GM12878 (cell line): ENCODE results near the gene ATG13. TPM values are rescaled to one million over a fixed set of nuclear protein-coding genes. Genes with fewer than 3 reads are reported as not detected.

ENCODE experiments used
- BACH1 ChIP-seq: fragments of 450-650 bp; IDR thresholded peaks from 2 replicates; pipeline ENCODE4 v1.6.1; 2017; ENCODE audit warnings: mild to moderate bottlenecking, borderline replicate concordance
- BCLAF1 ChIP-seq: fragments of 450-650 bp; IDR thresholded peaks from 2 replicates; pipeline ENCODE4 v1.6.1; 2017; ENCODE audit warnings: antibody characterized with exemption, mild to moderate bottlenecking, moderate library complexity
- BMI1 ChIP-seq: fragments of 450-650 bp; IDR thresholded peaks from 2 replicates; pipeline ENCODE4 v1.6.1; 2016; ENCODE audit warnings: mild to moderate bottlenecking, moderate library complexity, borderline replicate concordance
- CHD1 ChIP-seq: IDR thresholded peaks from 2 replicates; pipeline ENCODE4 v1.6.1; 2012; ENCODE audit warnings: low read depth, low read length, improper control_type of control experiment
- CUX1 ChIP-seq: IDR thresholded peaks from 2 replicates; pipeline ENCODE4 v1.6.1; 2012; ENCODE audit warnings: improper control_type of control experiment, low read depth, low read length; ENCODE audit not compliant: insufficient replicate concordance
- EGR1 ChIP-seq, 2 experiments: IDR thresholded peaks; 1 replicate in 1 of 2; 2 replicates in 1 of 2; pipeline ENCODE4 v1.6.1; 2011 to 2012; ENCODE audit warnings: low read depth in 2 of 2, low read length in 2 of 2, borderline replicate concordance in 1 of 2, mild to moderate bottlenecking in 1 of 2, moderate library complexity in 1 of 2
- MLLT1 ChIP-seq: fragments of 450-650 bp; IDR thresholded peaks from 2 replicates; pipeline ENCODE4 v1.6.1; 2016; ENCODE audit warnings: mild to moderate bottlenecking
- NR2C2 ChIP-seq: IDR thresholded peaks from 2 replicates; pipeline ENCODE4 v1.6.1; 2011; ENCODE audit warnings: borderline replicate concordance, low read depth; ENCODE audit not compliant: control insufficient read depth, insufficient read length
- POLR2AphosphoS2 ChIP-seq: IDR thresholded peaks from 2 replicates; pipeline ENCODE4 v1.6.1; 2011; ENCODE audit warnings: low read depth, mild to moderate bottlenecking, low read length, improper control_type of control experiment, moderate library complexity
- POLR2AphosphoS5 ChIP-seq: IDR thresholded peaks from 2 replicates; pipeline ENCODE4 v1.6.1; 2011; ENCODE audit warnings: mild to moderate bottlenecking, low read length, inconsistent platforms
- RUNX3 ChIP-seq: IDR thresholded peaks from 2 replicates; pipeline ENCODE4 v1.6.1; 2012; ENCODE audit warnings: low read length, inconsistent platforms
- SKIL ChIP-seq: fragments of 450-650 bp; IDR thresholded peaks from 2 replicates; pipeline ENCODE4 v1.6.1; 2017; ENCODE audit warnings: mild to moderate bottlenecking, low read depth, inconsistent platforms; ENCODE audit not compliant: poor library complexity, severe bottlenecking
- SMAD1 ChIP-seq: fragments of 450-650 bp; IDR thresholded peaks from 2 replicates; pipeline ENCODE4 v1.6.1; 2018; ENCODE audit warnings: mild to moderate bottlenecking, low read depth; ENCODE audit not compliant: partially characterized antibody
- TARDBP ChIP-seq: IDR thresholded peaks from 2 replicates; pipeline ENCODE4 v1.6.1; 2016; ENCODE audit warnings: borderline replicate concordance
- YY1 ChIP-seq: IDR thresholded peaks from 2 replicates; pipeline ENCODE4 v1.6.1; 2011; ENCODE audit warnings: low read depth, mild to moderate bottlenecking, low read length
- polyA plus RNA-seq, 11 experiments: library from polyadenylated mRNA; depleted of rRNA in 4 of 11; unstranded in 6 of 11; stranded (reverse) in 5 of 11; fragments of >200 nt; fragmentation: Nextera tagmentation in 4 of 11; fragmentation: Illumina TruSeq in 1 of 11; extraction: Ambion mirVana in 4 of 11; extraction: Trizol in 1 of 11; gene quantifications; 1 replicate in 1 of 11; 2 replicates in 10 of 11; pipeline versions ENCODE4 v1.2.1 to v1.2.3, GENCODE V29; 2011 to 2016; ENCODE audit warnings: inconsistent platforms in 2 of 11, missing spikeins in 2 of 11, low read depth in 1 of 11
- total RNA-seq, 4 experiments: library from RNA; depleted of rRNA in 3 of 4; stranded (reverse); fragments of >200 nt in 3 of 4; fragmentation: Illumina TruSeq in 1 of 4; extraction: Trizol in 1 of 4; gene quantifications; 2 replicates each; pipeline versions ENCODE4 v1.2.1 to v1.2.3, GENCODE V29; 2013 to 2021

The ATG13 gene
- total and polyA plus RNA-seq, 10 of the 15 experiments (the other 5 are each of a cell fraction or from before 2014, with no cell fraction given) = 10.9 to 61.6 (median 50.9) TPM

- TF ChIP-seq POLR2AphosphoS2 = peak; percentile 99
- peak; percentile 95 for TF ChIP-seq YY1
- peak; percentile 100 for TF ChIP-seq MLLT1
- peak; percentile 100 for TF ChIP-seq CUX1
- TF ChIP-seq EGR1 (IDR thresholded peaks at IDR 0.05; ENCODE audit: borderline replicate concordance in 1 of 2, low read depth in 2 of 2, low read length in 2 of 2) = peak in 1 of 2 experiments; percentile 63; a peak in 1 of 3 replicates
- peak; percentile 67 for TF ChIP-seq SMAD1
- TF ChIP-seq BCLAF1 = no peak
- peak; percentile 82 for TF ChIP-seq POLR2AphosphoS5
- no peak for TF ChIP-seq CHD1
- TF ChIP-seq RUNX3 = peak; percentile 86
- TF ChIP-seq TARDBP = peak; percentile 78; the same call in 1 of the 2 replicates
- no peak for TF ChIP-seq BMI1
- peak; percentile 80 for TF ChIP-seq SKIL
- TF ChIP-seq BACH1 = 0 out of 2 replicates have a peak, but pooled peaks have one; percentile 51
- peak; percentile 99 for TF ChIP-seq NR2C2
Measured at GRCh38 chr11:46593550-46594373, 23.6 kb upstream of the ATG13 start, which contains the start of gene AMBRA1 (continued).
